WERI-Rb-1 (cell line): Measurements from ENCODE around the gene GAST.
A peak's percentile ranks its signal among the peaks of the same experiment; 100 is the strongest.

ENCODE experiments used
- DNase-seq: peaks from one replicate; pipeline ENCODE4 v3.0.0-alpha.2; 2020
- H3K27ac ChIP-seq: fragments of 250-450 bp; sonication (Bioruptor Pico); 2 replicates; pipeline ENCODE4 v1.5.1; 2020; ENCODE audit warnings: mild to moderate bottlenecking, moderate library complexity
- H3K27me3 ChIP-seq: fragments of 250-450 bp; sonication (Bioruptor Pico); 2 replicates; pipeline ENCODE4 v1.5.1; 2021; ENCODE audit warnings: mild to moderate bottlenecking, low read depth, moderate library complexity; ENCODE audit not compliant: insufficient read depth, severe bottlenecking
- H3K36me3 ChIP-seq: fragments of 250-450 bp; sonication (Bioruptor Pico); 2 replicates; pipeline ENCODE4 v1.5.1; 2020; ENCODE audit warnings: mild to moderate bottlenecking, moderate library complexity
- H3K4me3 ChIP-seq: 2 replicates; pipeline ENCODE4 v1.5.1; 2011; ENCODE audit warnings: low read depth, mild to moderate bottlenecking, control low read depth, low read length
- H3K9me3 ChIP-seq: fragments of 250-450 bp; sonication (Bioruptor Pico); 2 replicates; pipeline ENCODE4 v1.5.1; 2021; ENCODE audit warnings: mild to moderate bottlenecking, moderate library complexity; ENCODE audit not compliant: severe bottlenecking
- CTCF ChIP-seq: IDR thresholded peaks from 2 replicates; pipeline ENCODE4 v1.5.1; 2011; ENCODE audit warnings: low read depth, mild to moderate bottlenecking, control low read depth, inconsistent platforms, low read length

GAST gene

GRCh38 chr17:41678411-41678906 lies 33.7 kb upstream of the GAST start:
- Histone ChIP-seq H3K27ac (no peak overlapping the region), H3K4me3 (no peak overlapping the region), H3K9me3 (peaks cover 4% of the 10 kb centered on the region), H3K36me3 (no peaks in the 10 kb centered on the region), H3K27me3 (no peaks in the 10 kb centered on the region)
- TF ChIP-seq CTCF, result no peak
- DNase-seq, result no peak

GRCh38 chr17:41678907-41679739 lies 33.0 kb upstream of the GAST start:
- no peak for DNase-seq
- peak; percentile 35; the same call in 1 of the 2 replicates for TF ChIP-seq CTCF
- no peak overlapping the region for H3K27ac ChIP-seq
- H3K27me3 ChIP-seq, result no peaks in the 10 kb centered on the region
- no peak overlapping the region for H3K4me3 ChIP-seq
- H3K36me3 ChIP-seq, result no peaks in the 10 kb centered on the region
- H3K9me3 ChIP-seq, result peaks cover 4% of the 10 kb centered on the region

GRCh38 chr17:41679740-41680425 lies 32.2 kb upstream of the GAST start:
- TF ChIP-seq CTCF, result no peak
- no peak for DNase-seq
- no peak overlapping the region for H3K4me3 ChIP-seq
- no peaks in the 10 kb centered on the region for H3K36me3 ChIP-seq
- no peaks in the 10 kb centered on the region for H3K27me3 ChIP-seq
- H3K27ac ChIP-seq, result no peak overlapping the region
- peaks cover 4% of the 10 kb centered on the region for H3K9me3 ChIP-seq

- Histone ChIP-seq H3K27me3 (no peaks in the 10 kb centered on the region), H3K9me3 (peaks cover 11% of the 10 kb centered on the region), H3K27ac (no peak overlapping the region), H3K36me3 (no peaks in the 10 kb centered on the region), H3K4me3 (no peak overlapping the region)
- DNase-seq, result no peak
- TF ChIP-seq CTCF, result no peak
Measured at GRCh38 chr17:41680426-41681040, 31.6 kb upstream of the GAST start.

GRCh38 chr17:41681776-41682175 lies 30.4 kb upstream of the GAST start:
- H3K9me3 ChIP-seq, result peaks cover 19% of the 10 kb centered on the region
- no peak overlapping the region for H3K27ac ChIP-seq
- H3K4me3 ChIP-seq, result no peak overlapping the region
- no peaks in the 10 kb centered on the region for H3K27me3 ChIP-seq
- no peak for DNase-seq
- TF ChIP-seq CTCF, result no peak
- no peaks in the 10 kb centered on the region for H3K36me3 ChIP-seq
